Fibroblast of peridontal ligament (primary cell): ENCODE measurements around the gene SLC6A12.

Source experiments
- DNase-seq: peaks from one replicate; pipeline ENCODE4 v3.0.0-alpha.2; 2010; ENCODE audit errors: extremely low read depth

SLC6A12 gene

GRCh38 chr12:177980-178828 is 35.8 kb downstream of the SLC6A12 start:
- no peak for DNase-seq

- no peak for DNase-seq
Measured at GRCh38 chr12:177336-177979, 36.5 kb downstream of the SLC6A12 start.

GRCh38 chr12:176321-177181 is 37.4 kb downstream of the SLC6A12 start:
- peak; percentile 34 for DNase-seq

GRCh38 chr12:175759-176158 is 38.2 kb downstream of the SLC6A12 start:
- DNase-seq, result no peak

GRCh38 chr12:175250-175649 is 38.7 kb downstream of the SLC6A12 start:
- DNase-seq, result no peak

- no peak for DNase-seq
Measured at GRCh38 chr12:174596-174995, 39.4 kb downstream of the SLC6A12 start.

DNA sequence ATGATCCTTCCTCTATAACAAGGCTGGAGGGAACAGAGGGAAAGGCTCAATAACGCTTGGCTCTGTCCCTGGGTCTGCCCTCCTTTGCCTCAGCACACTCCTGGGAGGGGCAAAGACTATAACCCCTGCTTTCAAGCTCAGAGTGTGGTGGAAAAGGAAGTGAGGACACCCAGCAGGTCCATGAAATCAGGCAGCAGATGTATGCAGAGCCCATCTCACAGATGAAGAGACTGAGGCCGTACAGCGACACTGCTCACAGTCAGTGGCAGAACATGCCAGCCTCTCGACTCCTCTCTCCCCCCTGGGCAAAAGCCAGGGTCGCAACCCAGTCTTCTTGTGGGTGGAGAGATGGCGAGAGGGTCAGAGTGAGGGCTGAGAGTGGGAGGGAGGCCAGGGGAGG is 39.8 kb downstream of the SLC6A12 start:
- DNase-seq, result no peak

- no peak for DNase-seq
Measured at GRCh38 chr12:172732-173161, 41.2 kb downstream of the SLC6A12 start.

DNA sequence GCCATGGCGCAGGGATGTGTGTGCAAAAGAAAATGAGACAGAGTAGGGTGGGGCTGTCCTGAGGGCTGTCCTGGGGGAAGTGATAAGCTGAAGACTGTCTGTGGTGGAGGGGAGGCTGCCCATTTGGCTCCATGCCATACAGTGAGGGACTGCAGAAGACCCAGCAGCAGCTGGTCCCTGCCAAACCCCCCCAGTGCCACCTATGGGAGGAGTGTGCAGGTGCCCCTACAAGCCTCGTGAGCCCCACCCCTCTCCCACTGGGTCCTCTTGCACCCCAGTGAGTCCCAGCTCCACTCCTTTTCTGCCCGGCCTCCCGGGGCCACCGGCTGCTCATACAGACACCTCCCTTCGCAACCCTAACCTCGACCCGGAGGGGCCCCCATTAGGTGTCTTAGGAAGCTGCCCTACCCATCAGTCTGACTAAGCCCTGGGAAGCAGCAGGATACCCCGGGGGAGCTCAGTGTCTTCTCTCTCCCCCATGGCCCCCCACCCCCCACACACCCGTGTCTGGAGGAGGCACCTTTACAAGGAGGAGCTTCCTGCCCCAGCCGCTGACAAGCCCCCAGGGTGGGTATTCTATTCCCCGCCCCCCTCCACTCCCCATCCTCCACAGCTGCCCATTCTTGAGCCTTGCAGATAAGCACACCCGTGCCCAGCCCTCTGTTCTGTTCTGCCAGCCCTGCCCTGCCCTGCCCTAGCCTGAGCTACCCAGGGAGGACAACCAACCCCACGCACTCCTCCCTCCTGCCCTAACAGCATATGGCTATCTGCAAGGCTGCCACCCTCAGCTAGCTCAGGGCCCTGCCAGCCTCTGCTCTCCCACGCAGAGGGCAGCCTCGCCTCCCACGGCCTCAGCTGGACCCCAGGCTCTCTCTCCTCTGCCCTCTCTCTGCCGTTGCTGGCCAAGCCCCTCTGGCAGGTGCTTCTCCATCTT is 41.9 kb downstream of the SLC6A12 start:
- no peak for DNase-seq

DNA sequence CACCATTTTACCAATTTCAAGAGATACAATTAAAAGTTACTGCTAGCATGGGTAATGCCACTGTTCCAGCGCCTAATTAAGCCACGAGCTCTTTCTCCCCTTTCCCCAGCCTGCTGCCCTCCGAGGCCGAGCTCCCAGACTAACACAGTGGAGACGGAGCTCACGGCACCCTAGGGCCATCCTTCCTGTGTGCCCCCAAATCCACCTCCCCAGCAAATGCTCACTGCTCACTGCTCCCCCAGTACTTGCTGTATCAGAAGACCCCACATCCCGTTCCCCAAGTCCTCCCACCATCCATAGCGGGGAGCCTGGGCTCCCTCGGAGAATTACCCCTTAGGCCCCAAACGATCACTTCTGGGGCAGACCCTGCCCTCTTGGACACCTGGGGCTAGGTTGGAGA is 42.7 kb downstream of the SLC6A12 start:
- DNase-seq, result no peak

GRCh38 chr12:170371-171225 is 43.4 kb downstream of the SLC6A12 start:
- DNase-seq, result no peak

DNA sequence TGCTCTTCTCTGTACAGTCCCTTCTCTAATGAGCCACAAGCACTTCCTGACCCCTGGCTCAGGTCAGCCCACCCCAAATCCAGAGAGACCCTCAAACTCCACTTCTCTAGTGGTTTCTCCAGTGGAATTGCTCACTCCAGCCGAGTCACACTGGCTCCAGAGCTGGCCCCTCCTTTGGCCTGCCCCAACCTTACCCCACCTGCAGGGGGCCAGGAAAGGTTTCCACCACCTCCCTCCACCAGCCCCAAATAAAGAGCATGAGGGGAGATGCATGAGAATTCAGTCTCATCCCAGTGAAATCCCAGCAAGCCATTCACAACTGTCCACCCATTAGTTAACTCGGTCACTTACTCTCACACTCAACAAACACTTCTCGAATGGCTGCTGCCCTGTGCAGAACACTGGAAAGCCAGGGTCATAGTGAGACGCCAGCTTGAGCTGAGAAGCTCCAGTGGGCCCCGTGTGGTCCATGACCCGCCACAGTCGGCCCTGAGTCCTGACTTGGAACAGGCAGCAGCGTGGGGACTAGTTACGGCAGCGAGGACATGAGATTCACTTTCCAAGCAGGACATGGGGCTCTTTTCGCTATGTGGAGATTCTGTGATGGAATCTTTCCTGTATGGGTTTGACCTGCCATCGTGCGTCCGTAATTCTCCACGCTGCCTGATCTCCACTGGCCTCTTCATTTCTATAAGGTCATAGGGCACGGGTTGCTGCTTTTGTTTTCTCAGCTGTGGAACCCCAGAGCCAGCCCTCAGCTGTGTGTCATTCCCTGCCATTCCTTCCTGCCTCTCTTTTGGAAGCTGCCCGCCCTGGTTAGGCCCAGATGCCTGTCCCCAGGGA is 44.2 kb downstream of the SLC6A12 start:
- no peak for DNase-seq

DNA sequence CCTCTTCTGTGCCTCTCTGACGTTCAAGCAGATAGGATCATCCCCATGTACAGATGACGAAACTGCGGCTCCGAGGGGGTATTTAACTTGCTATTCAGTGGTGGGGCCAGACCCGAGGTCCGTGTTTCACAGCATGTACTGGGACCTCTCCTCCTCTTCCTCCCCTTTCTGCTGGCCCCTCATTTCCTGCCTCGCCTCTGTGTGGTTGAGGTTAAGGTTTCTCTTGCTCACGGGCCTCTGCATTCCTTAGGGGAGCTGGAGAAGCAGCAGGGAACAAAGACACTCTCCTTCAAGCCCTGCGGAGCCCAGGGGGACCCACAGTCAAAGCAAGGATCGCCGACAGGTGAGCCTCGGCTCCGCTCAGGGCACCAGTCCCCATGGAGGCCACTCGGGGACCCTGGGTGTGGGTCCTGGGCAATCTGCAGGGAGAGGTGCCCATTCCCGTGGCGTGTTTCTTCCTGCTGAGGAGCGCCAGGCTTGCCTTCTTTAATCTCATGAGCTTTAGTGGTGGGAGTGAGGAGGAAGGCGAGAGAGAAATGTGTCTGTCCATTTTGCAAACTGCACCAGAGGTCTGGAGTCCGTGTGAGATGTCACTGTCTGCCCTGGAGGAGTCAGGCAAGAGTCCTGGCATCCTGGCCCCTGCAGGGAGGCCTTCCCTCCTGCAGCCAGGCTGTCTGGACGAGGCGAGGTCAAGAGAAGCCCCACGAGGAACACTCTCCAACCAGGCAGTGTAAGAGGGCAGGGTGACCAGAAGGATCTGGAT is 45.0 kb downstream of the SLC6A12 start:
- no peak for DNase-seq

- DNase-seq, result no peak
Measured at GRCh38 chr12:167959-168600, 45.9 kb downstream of the SLC6A12 start.

GRCh38 chr12:166425-167075 is 47.4 kb downstream of the SLC6A12 start:
- no peak for DNase-seq

- no peak for DNase-seq
Measured at GRCh38 chr12:165862-166368, 48.0 kb downstream of the SLC6A12 start.

GRCh38 chr12:164207-164606 is 49.8 kb downstream of the SLC6A12 start:
- no peak for DNase-seq
